Neural progenitor cell (in vitro differentiated cells): ENCODE measurements around the gene MAGEB17.

ENCODE experiments used
- CTCF ChIP-seq: fragments of 200-600 bp; sonication (generic); IDR thresholded peaks from 2 replicates; pipeline ENCODE4 v1.5.1; 2017; ENCODE audit warnings: antibody characterized with exemption, mild to moderate bottlenecking
- EZH2 ChIP-seq: fragments of 200-600 bp; sonication (generic); IDR thresholded peaks from 2 replicates; pipeline ENCODE4 v1.6.1; 2017; ENCODE audit warnings: antibody characterized with exemption, mild to moderate bottlenecking, moderate library complexity
- EZH2phosphoT487 ChIP-seq: fragments of 200-600 bp; sonication (generic); IDR thresholded peaks from 2 replicates; pipeline ENCODE4 v1.6.1; 2017; ENCODE audit warnings: antibody characterized with exemption

GRCh38 chrX:16199343-16199742 is 32.1 kb downstream of the MAGEB17 start:
- no peak for TF ChIP-seq CTCF
- no peak for TF ChIP-seq EZH2phosphoT487
- no peak for TF ChIP-seq EZH2
